GM23338 (cell line): ENCODE measurements around the gene KIAA0513.

Experiments used
- CREB1 ChIP-seq: fragments of 250-450 bp; sonication (Bioruptor Pico); IDR thresholded peaks from 2 replicates; pipeline ENCODE4 v1.5.0; 2020; ENCODE audit warnings: low read depth, mild to moderate bottlenecking, moderate library complexity
- EZH2 ChIP-seq: fragments of 200-600 bp; sonication (generic); IDR thresholded peaks from one replicate; pipeline ENCODE4 v1.8.0; 2017; ENCODE audit warnings: antibody characterized with exemption, mild to moderate bottlenecking, low read depth; ENCODE audit not compliant: unreplicated experiment
- EZH2phosphoT487 ChIP-seq: fragments of 200-600 bp; sonication (generic); IDR thresholded peaks from one replicate; pipeline ENCODE4 v1.8.1; 2018; ENCODE audit warnings: antibody characterized with exemption; ENCODE audit not compliant: unreplicated experiment
- JUNB ChIP-seq: IDR thresholded peaks from one replicate; pipeline ENCODE4 v1.6.1; 2016; ENCODE audit warnings: antibody characterized with exemption; ENCODE audit not compliant: unreplicated experiment
- NANOG ChIP-seq: IDR thresholded peaks from 2 replicates; pipeline ENCODE4 v1.6.1; 2016; ENCODE audit warnings: antibody characterized with exemption, borderline replicate concordance
- POLR2AphosphoS5 ChIP-seq: IDR thresholded peaks from 2 replicates; pipeline ENCODE4 v1.6.1; 2016; ENCODE audit warnings: antibody characterized with exemption, low read depth
- STAT1 ChIP-seq: IDR thresholded peaks from one replicate; pipeline ENCODE4 v1.6.1; 2016; ENCODE audit warnings: antibody characterized with exemption; ENCODE audit not compliant: unreplicated experiment
- ZNF114 ChIP-seq: fragments of 250-450 bp; sonication (Bioruptor Pico); IDR thresholded peaks from 2 replicates; pipeline ENCODE4 v1.5.0; 2020; ENCODE audit warnings: mild to moderate bottlenecking, moderate library complexity
- ZNF331 ChIP-seq: fragments of 250-450 bp; sonication (Bioruptor Pico); IDR thresholded peaks from 2 replicates; pipeline ENCODE4 v1.5.0; 2020; ENCODE audit warnings: low read depth, mild to moderate bottlenecking, moderate library complexity
- TF ChIP-seq, protein P1 (sequence below), 2 experiments: fragments of 200-600 bp in 1 of 2; sonication (generic) in 1 of 2; conservative IDR thresholded peaks; 2 replicates each; pipeline versions ENCODE4 v1.5.1 to v1.6.1; 2016 to 2017; ENCODE audit warnings: antibody characterized with exemption in 2 of 2, low read depth in 2 of 2, mild to moderate bottlenecking in 2 of 2, moderate library complexity in 1 of 2
- TF ChIP-seq, protein P2 (sequence below): IDR thresholded peaks from one replicate; pipeline ENCODE4 v1.6.1; 2018; ENCODE audit warnings: antibody characterized with exemption; ENCODE audit not compliant: unreplicated experiment
- TF ChIP-seq, protein P3 (sequence below): IDR thresholded peaks from 2 replicates; pipeline ENCODE4 v1.6.1; 2016; ENCODE audit warnings: antibody characterized with exemption
- TF ChIP-seq, protein P4 (sequence below): fragments of 250-450 bp; sonication (Bioruptor Pico); IDR thresholded peaks from 2 replicates; pipeline ENCODE4 v1.5.0; 2020; ENCODE audit warnings: mild to moderate bottlenecking, moderate library complexity

DNA sequence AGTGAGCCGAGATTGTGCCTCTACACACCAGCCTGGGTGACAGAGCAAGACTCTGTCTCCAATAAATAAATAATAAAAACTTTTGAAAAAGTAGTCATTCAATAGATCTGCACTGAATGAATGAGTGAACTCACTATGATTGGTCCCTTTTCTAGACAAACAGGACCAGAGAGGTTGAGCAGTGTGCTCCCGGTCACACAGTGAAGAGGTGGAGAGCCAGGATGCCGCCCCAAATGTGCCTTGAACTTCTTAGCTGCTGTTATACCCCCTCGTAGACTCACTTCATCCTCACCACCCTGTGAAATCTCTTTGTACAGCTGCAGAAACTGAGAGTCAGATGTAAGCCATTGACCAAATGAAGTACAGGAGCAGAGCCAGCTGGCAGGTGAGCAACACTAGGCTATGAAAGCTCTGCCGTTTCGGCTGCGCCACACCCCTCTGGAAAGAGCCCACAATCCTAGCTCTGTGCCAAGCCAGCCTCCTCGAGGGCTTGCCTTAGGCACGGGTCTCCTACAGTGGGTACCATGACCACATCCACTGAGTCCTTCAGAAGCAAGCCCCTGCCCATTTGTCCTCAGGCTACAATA, 7.8 kb upstream of the KIAA0513 start:
- TF ChIP-seq CREB1 (no peak), JUNB (no peak), STAT1 (no peak), EZH2 (no peak), POLR2AphosphoS5 (no peak), EZH2phosphoT487 (no peak), ZNF331 (CRISPR knock-in tag) (no peak), ZNF114 (no peak), NANOG (no peak)
- TF ChIP-seq, protein P1, sequence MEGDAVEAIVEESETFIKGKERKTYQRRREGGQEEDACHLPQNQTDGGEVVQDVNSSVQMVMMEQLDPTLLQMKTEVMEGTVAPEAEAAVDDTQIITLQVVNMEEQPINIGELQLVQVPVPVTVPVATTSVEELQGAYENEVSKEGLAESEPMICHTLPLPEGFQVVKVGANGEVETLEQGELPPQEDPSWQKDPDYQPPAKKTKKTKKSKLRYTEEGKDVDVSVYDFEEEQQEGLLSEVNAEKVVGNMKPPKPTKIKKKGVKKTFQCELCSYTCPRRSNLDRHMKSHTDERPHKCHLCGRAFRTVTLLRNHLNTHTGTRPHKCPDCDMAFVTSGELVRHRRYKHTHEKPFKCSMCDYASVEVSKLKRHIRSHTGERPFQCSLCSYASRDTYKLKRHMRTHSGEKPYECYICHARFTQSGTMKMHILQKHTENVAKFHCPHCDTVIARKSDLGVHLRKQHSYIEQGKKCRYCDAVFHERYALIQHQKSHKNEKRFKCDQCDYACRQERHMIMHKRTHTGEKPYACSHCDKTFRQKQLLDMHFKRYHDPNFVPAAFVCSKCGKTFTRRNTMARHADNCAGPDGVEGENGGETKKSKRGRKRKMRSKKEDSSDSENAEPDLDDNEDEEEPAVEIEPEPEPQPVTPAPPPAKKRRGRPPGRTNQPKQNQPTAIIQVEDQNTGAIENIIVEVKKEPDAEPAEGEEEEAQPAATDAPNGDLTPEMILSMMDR (conservative IDR thresholded peaks at IDR 0.05; ENCODE audit: low read depth in 2 of 2), result no peak
- TF ChIP-seq, protein P2, sequence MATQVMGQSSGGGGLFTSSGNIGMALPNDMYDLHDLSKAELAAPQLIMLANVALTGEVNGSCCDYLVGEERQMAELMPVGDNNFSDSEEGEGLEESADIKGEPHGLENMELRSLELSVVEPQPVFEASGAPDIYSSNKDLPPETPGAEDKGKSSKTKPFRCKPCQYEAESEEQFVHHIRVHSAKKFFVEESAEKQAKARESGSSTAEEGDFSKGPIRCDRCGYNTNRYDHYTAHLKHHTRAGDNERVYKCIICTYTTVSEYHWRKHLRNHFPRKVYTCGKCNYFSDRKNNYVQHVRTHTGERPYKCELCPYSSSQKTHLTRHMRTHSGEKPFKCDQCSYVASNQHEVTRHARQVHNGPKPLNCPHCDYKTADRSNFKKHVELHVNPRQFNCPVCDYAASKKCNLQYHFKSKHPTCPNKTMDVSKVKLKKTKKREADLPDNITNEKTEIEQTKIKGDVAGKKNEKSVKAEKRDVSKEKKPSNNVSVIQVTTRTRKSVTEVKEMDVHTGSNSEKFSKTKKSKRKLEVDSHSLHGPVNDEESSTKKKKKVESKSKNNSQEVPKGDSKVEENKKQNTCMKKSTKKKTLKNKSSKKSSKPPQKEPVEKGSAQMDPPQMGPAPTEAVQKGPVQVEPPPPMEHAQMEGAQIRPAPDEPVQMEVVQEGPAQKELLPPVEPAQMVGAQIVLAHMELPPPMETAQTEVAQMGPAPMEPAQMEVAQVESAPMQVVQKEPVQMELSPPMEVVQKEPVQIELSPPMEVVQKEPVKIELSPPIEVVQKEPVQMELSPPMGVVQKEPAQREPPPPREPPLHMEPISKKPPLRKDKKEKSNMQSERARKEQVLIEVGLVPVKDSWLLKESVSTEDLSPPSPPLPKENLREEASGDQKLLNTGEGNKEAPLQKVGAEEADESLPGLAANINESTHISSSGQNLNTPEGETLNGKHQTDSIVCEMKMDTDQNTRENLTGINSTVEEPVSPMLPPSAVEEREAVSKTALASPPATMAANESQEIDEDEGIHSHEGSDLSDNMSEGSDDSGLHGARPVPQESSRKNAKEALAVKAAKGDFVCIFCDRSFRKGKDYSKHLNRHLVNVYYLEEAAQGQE, result no peak
- TF ChIP-seq, protein P3, sequence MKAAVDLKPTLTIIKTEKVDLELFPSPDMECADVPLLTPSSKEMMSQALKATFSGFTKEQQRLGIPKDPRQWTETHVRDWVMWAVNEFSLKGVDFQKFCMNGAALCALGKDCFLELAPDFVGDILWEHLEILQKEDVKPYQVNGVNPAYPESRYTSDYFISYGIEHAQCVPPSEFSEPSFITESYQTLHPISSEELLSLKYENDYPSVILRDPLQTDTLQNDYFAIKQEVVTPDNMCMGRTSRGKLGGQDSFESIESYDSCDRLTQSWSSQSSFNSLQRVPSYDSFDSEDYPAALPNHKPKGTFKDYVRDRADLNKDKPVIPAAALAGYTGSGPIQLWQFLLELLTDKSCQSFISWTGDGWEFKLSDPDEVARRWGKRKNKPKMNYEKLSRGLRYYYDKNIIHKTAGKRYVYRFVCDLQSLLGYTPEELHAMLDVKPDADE, result no peak
- TF ChIP-seq, protein P4, sequence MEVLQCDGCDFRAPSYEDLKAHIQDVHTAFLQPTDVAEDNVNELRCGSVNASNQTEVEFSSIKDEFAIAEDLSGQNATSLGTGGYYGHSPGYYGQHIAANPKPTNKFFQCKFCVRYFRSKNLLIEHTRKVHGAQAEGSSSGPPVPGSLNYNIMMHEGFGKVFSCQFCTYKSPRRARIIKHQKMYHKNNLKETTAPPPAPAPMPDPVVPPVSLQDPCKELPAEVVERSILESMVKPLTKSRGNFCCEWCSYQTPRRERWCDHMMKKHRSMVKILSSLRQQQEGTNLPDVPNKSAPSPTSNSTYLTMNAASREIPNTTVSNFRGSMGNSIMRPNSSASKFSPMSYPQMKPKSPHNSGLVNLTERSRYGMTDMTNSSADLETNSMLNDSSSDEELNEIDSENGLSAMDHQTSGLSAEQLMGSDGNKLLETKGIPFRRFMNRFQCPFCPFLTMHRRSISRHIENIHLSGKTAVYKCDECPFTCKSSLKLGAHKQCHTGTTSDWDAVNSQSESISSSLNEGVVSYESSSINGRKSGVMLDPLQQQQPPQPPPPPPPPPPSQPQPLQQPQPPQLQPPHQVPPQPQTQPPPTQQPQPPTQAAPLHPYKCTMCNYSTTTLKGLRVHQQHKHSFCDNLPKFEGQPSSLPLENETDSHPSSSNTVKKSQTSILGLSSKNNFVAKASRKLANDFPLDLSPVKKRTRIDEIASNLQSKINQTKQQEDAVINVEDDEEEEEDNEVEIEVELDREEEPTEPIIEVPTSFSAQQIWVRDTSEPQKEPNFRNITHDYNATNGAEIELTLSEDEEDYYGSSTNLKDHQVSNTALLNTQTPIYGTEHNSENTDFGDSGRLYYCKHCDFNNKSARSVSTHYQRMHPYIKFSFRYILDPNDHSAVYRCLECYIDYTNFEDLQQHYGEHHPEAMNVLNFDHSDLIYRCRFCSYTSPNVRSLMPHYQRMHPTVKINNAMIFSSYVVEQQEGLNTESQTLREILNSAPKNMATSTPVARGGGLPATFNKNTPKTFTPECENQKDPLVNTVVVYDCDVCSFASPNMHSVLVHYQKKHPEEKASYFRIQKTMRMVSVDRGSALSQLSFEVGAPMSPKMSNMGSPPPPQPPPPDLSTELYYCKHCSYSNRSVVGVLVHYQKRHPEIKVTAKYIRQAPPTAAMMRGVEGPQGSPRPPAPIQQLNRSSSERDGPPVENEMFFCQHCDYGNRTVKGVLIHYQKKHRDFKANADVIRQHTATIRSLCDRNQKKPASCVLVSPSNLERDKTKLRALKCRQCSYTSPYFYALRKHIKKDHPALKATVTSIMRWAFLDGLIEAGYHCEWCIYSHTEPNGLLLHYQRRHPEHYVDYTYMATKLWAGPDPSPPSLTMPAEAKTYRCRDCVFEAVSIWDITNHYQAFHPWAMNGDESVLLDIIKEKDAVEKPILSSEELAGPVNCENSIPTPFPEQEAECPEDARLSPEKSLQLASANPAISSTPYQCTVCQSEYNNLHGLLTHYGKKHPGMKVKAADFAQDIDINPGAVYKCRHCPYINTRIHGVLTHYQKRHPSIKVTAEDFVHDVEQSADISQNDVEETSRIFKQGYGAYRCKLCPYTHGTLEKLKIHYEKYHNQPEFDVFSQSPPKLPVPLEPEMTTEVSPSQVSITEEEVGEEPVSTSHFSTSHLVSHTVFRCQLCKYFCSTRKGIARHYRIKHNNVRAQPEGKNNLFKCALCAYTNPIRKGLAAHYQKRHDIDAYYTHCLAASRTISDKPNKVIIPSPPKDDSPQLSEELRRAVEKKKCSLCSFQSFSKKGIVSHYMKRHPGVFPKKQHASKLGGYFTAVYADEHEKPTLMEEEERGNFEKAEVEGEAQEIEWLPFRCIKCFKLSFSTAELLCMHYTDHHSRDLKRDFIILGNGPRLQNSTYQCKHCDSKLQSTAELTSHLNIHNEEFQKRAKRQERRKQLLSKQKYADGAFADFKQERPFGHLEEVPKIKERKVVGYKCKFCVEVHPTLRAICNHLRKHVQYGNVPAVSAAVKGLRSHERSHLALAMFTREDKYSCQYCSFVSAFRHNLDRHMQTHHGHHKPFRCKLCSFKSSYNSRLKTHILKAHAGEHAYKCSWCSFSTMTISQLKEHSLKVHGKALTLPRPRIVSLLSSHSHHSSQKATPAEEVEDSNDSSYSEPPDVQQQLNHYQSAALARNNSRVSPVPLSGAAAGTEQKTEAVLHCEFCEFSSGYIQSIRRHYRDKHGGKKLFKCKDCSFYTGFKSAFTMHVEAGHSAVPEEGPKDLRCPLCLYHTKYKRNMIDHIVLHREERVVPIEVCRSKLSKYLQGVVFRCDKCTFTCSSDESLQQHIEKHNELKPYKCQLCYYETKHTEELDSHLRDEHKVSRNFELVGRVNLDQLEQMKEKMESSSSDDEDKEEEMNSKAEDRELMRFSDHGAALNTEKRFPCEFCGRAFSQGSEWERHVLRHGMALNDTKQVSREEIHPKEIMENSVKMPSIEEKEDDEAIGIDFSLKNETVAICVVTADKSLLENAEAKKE (CRISPR knock-in tag), result no peak
